ENCODE data around the gene PRKCH.
A peak's percentile ranks its signal among the peaks of the same experiment; 100 is the strongest.

Gene PRKCH

DNA sequence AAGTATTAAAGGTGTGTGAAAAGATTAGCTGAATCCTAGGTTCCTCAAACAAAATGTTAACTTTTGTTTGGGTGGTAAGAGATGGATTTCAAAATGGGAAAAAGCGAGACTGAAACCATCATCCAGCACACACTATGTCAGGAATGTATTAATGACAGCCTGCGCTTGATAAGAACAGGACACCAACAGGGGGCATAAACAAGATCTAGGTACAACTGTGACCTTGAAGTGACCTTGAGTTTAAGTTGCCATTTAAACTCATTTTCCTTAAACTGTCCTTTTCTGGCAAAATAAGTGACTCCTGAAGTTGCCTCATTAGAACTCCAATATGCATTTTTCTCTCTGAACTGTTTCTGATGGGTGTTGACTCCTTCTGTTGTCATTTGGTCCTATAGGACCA lies 17.1 kb downstream of the PRKCH start:
- no peak for DNase-seq (ENCODE audit: low read depth)

- no peak for DNase-seq (ENCODE audit: low read depth)
Observed at GRCh38 chr14:61341275-61342206, 20.2 kb downstream of the PRKCH start.

- peak; percentile 72 for DNase-seq (ENCODE audit: low read depth)
Observed at GRCh38 chr14:61342486-61342885, 21.1 kb downstream of the PRKCH start.

GRCh38 chr14:61342932-61343331 lies 21.6 kb downstream of the PRKCH start:
- no peak for DNase-seq (ENCODE audit: low read depth)

DNA sequence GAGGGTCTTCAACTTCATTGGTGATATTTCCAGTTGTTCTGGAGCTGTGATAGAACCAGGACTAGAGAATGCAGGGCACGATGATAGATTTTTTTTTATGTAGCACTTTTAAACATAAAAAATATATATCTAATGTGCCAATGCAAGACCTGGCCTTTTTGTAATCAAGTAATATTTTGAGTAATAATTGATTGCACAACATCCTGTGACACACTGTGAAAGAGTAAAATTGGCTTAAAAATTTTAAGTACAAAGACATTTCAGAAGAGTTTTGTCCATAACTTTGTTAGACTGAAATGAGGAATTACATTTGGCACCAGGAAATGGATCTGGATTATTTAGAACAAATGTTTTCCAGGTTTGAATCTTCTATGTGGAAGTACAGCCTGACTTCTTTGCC lies 22.1 kb downstream of the PRKCH start:
- no peak for DNase-seq (ENCODE audit: low read depth)

DNA sequence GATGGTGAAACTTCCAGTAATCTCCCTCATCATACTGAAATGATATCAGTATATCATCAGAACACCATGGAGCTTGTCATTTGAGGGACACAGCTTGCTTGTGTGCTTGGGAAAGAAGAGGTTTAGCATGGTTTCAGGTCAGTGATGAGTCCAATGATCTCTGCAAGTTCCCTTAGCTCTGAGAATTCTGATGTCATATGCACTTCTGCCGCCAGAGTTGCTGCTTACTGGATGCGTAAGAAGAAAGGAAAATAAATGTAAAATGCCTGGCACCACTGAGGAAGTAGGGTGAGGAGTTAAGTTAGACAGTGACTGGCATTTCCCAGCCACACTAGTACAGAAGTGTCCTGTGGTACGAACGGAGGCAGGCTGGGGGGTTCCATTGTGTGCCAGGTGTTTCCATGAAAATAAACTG lies 22.6 kb downstream of the PRKCH start:
- DNase-seq (ENCODE audit: low read depth), result no peak

GRCh38 chr14:61344437-61345150 lies 23.2 kb downstream of the PRKCH start:
- no peak for DNase-seq (ENCODE audit: low read depth)

DNA sequence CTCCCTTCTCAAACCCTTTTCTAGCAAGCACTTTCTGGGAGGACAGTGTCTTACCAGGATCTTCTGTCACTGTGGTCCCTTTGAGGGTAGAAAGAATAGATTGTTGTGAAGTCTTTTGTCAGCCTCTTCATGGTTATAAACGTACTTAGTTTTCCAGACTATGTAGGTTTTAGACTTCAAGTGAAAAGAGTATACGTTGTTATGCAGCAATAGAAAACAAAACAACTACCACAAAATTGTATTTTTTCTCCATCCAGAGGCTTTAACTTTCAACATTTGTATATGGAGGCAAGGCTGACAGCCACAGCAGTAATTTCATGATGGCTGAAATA lies 23.7 kb downstream of the PRKCH start:
- DNase-seq (ENCODE audit: low read depth), result no peak

DNA sequence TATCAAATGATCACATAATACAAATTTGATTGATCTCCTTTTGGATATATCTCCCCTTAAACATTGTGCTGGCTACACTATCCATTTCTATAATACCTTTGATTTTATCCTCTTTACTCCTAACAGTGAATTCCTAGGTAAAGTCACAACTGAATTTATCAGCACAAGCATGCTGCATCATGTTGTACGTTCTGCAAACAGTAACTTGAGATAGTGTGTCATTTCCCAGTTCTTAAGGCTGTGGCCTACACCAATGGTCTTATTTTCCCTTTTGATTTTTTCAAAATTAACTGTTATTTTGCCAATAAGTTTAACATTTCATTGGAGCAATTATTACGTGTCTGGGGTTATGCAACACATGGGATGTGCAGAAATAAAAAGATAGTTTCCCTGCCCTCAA lies 24.8 kb downstream of the PRKCH start:
- DNase-seq (ENCODE audit: low read depth), result no peak

DNA sequence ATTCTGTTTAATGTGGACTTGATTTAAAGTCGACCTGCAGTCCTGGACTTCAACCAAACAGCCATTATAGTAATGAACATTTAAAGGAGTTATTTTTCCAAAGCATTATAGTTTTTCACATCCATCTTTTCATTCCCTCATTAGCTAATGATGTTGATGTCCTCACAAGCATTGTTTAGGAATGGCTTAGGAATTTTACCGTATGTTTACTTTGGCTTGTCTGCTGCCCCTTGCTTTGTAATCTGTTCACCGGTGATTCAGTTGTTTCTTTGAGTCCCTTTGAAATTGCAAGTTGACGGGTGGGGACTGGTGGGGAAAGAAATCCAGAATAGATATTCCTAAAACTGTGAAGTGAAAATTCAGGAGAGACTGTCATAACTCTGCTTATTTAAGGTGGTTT lies 25.4 kb downstream of the PRKCH start:
- no peak for DNase-seq (ENCODE audit: low read depth)

GRCh38 chr14:61347826-61348443 lies 26.6 kb downstream of the PRKCH start:
- DNase-seq (ENCODE audit: low read depth), result no peak

GRCh38 chr14:61350427-61351270 lies 29.3 kb downstream of the PRKCH start:
- no peak for DNase-seq (ENCODE audit: low read depth)

DNA sequence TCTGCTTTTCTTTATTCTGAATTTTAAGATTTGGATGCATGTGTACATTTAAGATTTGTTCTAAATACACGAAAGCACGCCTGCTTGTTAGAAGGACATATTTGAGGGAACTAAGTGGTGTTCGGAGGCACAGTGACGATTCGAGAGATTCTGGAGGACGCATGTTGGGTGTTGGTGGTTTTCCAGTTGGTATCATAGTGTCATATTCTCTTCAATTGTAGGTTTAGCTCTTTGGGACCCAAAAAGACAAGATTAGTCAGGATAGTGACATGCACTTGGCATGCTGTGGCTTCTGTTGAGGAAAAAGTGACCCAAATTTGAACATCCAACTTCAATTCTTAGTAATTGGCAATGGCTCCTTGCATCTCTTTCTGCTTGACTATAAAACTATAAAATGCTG lies 30.1 kb downstream of the PRKCH start:
- DNase-seq (ENCODE audit: low read depth), result no peak

DNA sequence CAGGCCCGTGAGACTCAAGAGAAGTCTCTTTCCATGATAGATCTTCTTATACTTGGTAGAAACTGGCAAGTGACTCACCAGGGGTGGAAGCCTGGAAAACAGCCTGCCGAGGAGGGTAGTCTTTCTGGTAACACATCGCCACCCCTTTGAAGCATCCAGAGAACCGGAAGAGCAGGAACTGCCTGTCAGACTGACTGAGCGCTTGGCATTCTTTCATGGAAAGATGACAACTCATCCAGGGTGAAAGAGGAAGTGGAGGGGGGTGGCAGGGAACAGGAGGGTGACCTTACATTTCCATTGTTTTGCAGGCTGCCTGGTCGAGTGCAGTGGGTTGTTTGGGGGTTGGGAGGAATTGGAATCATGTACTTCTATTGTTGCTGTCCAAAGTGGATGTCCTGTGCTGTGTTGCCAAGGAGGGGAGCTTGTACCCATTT lies 34.5 kb downstream of the PRKCH start:
- DNase-seq (ENCODE audit: low read depth), result peak; percentile 37

GRCh38 chr14:61357123-61357522 lies 35.7 kb downstream of the PRKCH start:
- DNase-seq (ENCODE audit: low read depth), result no peak

GRCh38 chr14:61358554-61359226 lies 37.3 kb downstream of the PRKCH start:
- no peak for DNase-seq (ENCODE audit: low read depth)

DNA sequence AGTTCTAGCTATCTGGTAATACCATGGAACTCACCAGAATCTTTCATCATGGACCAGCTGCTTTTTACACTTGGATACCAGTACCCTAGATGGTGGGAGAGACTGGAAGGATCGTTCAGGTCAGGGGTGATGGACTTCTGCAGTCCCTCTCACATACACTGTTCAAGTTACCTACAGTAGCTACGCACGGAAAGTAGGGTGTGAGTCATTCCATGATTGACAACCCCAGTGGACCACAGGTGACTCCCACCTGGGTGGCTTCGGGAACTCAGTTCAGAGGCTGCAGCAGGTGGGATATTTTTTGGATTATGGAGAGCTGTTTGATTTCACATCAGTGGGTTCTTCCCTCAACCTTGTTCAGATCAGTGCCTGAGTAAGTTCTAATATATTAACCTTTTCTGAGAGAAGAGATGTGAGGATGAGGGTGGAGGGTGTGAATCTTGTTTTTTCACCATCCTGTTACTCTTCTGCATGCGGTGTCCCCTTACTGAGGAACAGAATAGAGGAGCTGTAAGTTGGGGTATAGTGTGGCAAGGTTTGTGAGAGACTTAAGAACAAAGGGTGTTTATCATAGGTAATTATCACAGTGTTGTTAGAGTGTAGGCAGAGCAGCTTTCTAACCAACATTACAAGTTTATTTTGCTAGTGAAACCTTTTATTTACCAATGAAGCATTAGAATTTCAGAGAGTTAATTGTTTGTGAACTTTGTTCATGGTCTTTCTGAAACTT lies 39.6 kb downstream of the PRKCH start:
- no peak for DNase-seq (ENCODE audit: low read depth)

- no peak for DNase-seq (ENCODE audit: low read depth)
Observed at GRCh38 chr14:61362072-61362750, 40.8 kb downstream of the PRKCH start.

DNA sequence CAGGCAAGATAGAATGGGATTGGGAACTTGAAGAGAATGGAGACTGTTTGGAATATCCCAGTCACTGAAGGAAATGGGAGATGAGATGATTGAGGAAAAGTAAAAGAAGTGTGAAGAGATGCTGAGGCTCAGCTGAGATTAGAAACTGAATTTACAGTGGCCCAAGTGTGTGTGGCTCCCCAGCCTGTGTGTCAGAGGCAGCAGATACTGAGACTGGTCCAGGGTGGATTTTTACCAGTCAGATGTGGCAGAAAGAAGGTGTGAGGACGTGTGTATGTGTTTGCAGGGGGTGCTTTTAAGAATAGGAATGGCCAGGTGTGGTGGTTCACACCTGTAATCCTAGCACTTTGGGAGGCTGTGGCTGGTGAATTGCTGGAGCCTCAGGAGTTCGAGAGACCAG lies 42.9 kb downstream of the PRKCH start:
- DNase-seq (ENCODE audit: low read depth), result no peak

GRCh38 chr14:61365667-61366212 lies 44.4 kb downstream of the PRKCH start:
- DNase-seq (ENCODE audit: low read depth), result no peak

Data from activated T-helper 9 cell treated with anti-CD3 and anti-CD28 coated beads, Interleukin-2, amount 50 U/mL, for 16 hours (primary cell).